ENCODE measurements around the gene ABLIM1. TPM values are rescaled to one million over a fixed set of nuclear protein-coding genes. Genes with fewer than 3 reads are reported as not detected.

Gene ABLIM1
- total RNA-seq, 1 donor from 2014 or later, result 144 TPM

GRCh38 chr10:114498413-114499111 lies 159.5 kb downstream of the ABLIM1 start:
- peaks cover 12% of the 10 kb centered on the region for H3K36me3 ChIP-seq
- no peak overlapping the region for H3K4me3 ChIP-seq
- no peak for TF ChIP-seq CTCF (IDR thresholded peaks at IDR 0.05)
- intact Hi-C loops (cut with DNase I), result no loop called here
- H3K27me3 ChIP-seq, result no peaks in the 10 kb centered on the region
- no peaks in the 10 kb centered on the region for H3K9me3 ChIP-seq
- ATAC-seq (no peak), DNase-seq (no peak)
- H3K27ac ChIP-seq, result no peak overlapping the region
- H3K4me1 ChIP-seq, result no peaks in the 10 kb centered on the region

- H3K36me3 ChIP-seq, result peaks cover 12% of the 10 kb centered on the region
- H3K4me3 ChIP-seq, result no peak overlapping the region
- intact Hi-C loops (cut with DNase I), result no loop called here
- TF ChIP-seq CTCF (IDR thresholded peaks at IDR 0.05), result no peak
- no peak overlapping the region for H3K27ac ChIP-seq
- no peaks in the 10 kb centered on the region for H3K27me3 ChIP-seq
- DNase-seq (no peak), ATAC-seq (no peak)
- no peaks in the 10 kb centered on the region for H3K9me3 ChIP-seq
- H3K4me1 ChIP-seq, result peaks cover 6% of the 10 kb centered on the region
Measured at GRCh38 chr10:114495303-114495702, 162.8 kb downstream of the ABLIM1 start.

- Histone ChIP-seq H3K27ac (no peak overlapping the region), H3K4me3 (no peak overlapping the region), H3K9me3 (no peaks in the 10 kb centered on the region), H3K36me3 (peaks cover 12% of the 10 kb centered on the region), H3K27me3 (no peaks in the 10 kb centered on the region), H3K4me1 (peaks cover 6% of the 10 kb centered on the region)
- ATAC-seq (no peak), DNase-seq (no peak)
- no peak for TF ChIP-seq CTCF (IDR thresholded peaks at IDR 0.05)
- intact Hi-C loops (cut with DNase I), result no loop called here
Measured at GRCh38 chr10:114492351-114493037, 165.6 kb downstream of the ABLIM1 start.

- intact Hi-C loops (cut with DNase I), result no loop called here
- no peak for ATAC-seq
- Histone ChIP-seq H3K27me3 (no peaks in the 10 kb centered on the region), H3K4me3 (no peak overlapping the region), H3K9me3 (no peaks in the 10 kb centered on the region), H3K36me3 (peaks cover 12% of the 10 kb centered on the region), H3K4me1 (peaks cover 6% of the 10 kb centered on the region), H3K27ac (no peak overlapping the region)
- no peak for DNase-seq
- no peak for TF ChIP-seq CTCF (IDR thresholded peaks at IDR 0.05)
Measured at GRCh38 chr10:114491933-114492332, 166.1 kb downstream of the ABLIM1 start.

- H3K9me3 ChIP-seq, result no peaks in the 10 kb centered on the region
- no peak for TF ChIP-seq CTCF (IDR thresholded peaks at IDR 0.05)
- H3K27ac ChIP-seq, result no peak overlapping the region
- H3K4me3 ChIP-seq, result no peak overlapping the region
- DNase-seq (no peak), ATAC-seq (no peak)
- peaks cover 12% of the 10 kb centered on the region for H3K36me3 ChIP-seq
- peaks cover 6% of the 10 kb centered on the region for H3K4me1 ChIP-seq
- intact Hi-C loops (cut with DNase I), result no loop called here
- no peaks in the 10 kb centered on the region for H3K27me3 ChIP-seq
Measured at GRCh38 chr10:114491419-114491818, 166.7 kb downstream of the ABLIM1 start.
